ENCODE results near the gene SCAMP5.

The SCAMP5 gene, protein sequence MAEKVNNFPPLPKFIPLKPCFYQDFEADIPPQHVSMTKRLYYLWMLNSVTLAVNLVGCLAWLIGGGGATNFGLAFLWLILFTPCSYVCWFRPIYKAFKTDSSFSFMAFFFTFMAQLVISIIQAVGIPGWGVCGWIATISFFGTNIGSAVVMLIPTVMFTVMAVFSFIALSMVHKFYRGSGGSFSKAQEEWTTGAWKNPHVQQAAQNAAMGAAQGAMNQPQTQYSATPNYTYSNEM
- total RNA-seq: 0 to 0.24 reads per million in 2 donors

DNA sequence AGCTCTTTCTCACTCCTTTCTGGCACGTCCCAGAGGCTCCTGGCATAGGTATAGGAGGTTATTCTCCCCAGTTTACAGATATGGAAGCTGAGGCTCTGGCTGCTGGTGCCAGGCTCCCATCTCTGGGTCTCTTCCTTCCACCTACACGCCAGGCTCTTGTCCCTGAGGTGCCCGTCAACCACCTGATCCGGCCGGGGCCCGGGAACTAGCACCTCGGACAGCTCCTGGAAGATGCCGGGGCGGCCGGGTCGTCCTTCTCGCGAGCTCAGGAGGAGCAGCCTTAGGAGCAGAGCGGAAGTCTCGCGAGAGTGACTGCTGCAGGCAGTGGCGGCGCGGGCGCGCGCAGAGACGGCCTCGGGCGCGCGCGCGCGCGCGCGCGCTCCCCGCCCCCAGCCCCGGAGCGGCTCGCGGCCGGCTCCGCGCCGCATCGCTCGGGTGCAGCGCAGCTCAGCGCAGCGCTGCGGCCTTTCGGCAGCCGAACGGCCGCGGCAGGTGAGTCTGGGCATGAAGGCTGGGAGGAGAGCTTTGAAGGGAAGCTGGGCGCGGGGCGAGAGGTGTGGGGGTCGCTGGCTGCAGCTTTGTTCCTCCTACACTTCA, at the start of gene SCAMP5:
Gene SCAMP5, plus strand, starts transcription at position 382 of the 597 bp plus-strand sequence. CDS start 16,277 bp downstream, outside the sequence.
- DNase-seq: peak; percentile 90

DNA sequence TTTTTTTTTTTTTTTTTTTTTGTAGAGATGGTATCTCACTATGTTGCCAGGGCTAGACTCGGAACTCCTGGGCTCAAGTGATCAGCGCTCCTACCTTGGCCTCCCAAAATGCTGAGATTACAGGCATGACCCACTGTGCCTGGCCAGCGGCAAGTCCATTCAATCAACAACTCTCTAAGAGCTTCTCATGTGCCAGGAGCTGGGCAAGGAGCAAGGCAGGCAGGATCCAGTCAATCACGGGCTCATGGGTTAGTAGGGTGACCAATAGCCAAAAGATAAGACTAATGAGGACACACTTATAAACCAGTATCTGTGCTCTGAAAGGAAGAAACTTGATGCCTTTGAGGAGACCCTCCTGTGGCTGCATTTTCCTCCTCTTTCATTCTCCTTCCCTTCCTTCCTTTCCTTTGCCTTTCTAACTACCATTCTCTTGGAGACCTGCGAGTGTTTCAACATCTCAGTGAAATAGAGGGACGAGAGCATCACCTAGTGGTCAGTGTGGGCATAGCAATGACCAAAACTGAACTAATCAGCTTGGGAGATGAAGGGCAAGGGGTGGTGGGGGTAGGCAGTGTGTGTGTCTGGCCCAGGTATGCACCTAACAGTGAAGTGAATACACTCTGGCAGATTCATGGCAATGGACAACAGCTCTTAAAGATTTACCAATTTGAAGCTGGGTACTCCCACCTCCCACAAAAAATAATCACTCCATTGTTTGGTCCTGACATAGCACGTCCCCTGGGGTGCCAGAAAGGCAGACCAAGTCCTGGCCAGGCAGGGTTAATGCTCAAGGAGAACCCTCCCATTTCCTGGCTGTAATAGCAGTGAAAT, 45.1 kb upstream of the SCAMP5 start:
- DNase-seq: peak; percentile 72

DNA sequence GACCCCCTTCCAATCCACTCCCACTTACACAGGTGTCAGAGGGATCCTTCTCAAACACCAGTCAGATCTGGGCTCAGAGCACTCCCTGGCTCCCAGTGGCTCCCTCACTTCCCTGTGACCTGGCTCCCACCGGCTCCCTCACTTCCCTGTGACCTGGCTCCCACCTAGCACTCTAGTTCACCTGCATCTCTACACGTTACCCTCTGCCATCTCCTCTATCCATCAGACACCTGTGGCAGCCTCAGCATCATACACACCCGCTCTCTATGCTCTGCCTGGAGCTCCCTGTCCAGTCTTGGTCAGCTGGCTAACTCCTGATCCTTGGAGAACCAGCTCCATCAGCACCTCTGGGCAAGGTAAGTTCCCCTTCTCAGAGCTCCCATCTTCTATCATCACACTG, 44.4 kb upstream of the SCAMP5 start:
- no peak for DNase-seq

DNA sequence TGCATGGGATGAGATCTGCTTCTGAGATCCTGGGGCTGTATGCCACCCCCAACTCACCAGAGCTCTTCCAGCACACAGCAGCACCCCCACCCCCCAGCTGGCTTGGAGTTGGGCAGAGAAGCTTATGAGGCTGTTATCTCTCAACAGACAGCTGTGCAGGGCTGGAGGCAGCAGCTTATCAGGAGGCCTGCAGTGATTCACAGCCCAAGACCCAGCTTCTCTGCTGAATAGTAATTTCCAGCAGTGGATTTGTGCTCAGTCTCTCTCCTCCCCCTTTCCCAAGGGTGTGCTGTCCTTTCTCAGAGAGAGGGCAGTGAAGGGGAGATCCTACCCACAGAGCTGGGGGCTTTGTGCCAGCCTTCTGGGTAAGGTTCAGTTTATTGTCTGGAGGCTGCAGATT, 40.8 kb upstream of the SCAMP5 start:
- no peak for DNase-seq

DNA sequence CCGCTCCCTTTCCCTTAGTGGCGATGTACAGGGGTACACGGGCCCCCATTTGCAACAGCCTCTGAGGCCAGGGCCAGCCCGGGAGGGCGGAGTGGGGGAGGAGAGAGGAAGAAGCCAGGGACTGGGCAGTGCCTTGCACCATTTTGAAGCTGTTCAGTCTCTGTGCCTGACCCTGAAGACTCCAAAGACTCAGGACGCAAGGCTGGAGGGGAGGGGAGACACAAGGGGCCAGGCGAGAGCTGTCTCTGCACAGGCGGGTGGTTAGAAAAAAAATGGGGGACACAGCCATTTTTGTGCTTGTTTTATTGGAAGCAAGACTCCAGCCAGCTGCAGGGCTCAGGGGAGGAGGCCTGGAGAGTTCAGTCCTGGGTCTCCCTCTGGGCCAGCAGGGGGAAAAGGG, 40.3 kb upstream of the SCAMP5 start:
- no peak for DNase-seq

DNA sequence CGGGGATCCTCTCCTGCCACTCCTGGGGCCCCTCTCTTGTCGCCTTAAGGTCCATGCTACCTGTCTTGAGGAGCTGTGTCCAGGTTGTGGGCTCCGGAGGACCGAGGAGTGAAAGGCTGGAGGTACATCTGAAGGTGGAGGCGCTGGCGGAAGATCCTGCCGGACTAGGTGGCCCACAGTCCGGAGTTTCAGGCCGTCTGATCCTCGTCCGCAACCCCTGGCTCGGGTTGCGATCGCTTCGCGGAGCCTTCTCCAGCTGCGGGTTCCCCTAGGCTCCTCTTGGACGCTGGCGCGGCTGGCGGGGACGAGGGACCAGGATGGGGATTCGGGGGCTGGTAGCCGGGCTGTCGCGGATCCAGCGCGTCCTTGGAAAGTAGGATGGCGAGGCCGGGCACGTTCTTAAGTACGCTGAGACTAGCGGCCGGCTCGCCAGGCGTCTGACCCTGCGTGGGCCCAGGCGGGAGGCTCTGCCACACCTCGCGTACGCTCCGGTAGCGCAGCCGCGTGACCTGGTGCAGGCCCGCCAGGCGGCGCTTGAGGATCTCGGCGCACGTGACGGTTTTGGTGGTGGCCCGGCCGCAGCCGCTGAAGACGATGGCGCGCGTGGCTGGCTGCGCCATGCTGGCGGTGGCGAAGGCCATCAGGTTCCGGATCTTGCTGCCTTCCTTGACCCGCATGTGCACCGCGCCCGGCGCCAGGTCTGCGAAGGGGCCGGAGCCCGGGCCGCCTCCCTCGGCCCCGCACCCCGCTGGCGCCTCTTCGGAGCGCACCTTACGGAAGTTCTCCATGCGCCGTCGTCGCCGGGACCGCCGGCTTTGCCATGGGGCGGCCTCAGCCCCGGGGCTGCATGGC, 39.3 kb upstream of the SCAMP5 start:
- peak; percentile 43 for DNase-seq

DNA sequence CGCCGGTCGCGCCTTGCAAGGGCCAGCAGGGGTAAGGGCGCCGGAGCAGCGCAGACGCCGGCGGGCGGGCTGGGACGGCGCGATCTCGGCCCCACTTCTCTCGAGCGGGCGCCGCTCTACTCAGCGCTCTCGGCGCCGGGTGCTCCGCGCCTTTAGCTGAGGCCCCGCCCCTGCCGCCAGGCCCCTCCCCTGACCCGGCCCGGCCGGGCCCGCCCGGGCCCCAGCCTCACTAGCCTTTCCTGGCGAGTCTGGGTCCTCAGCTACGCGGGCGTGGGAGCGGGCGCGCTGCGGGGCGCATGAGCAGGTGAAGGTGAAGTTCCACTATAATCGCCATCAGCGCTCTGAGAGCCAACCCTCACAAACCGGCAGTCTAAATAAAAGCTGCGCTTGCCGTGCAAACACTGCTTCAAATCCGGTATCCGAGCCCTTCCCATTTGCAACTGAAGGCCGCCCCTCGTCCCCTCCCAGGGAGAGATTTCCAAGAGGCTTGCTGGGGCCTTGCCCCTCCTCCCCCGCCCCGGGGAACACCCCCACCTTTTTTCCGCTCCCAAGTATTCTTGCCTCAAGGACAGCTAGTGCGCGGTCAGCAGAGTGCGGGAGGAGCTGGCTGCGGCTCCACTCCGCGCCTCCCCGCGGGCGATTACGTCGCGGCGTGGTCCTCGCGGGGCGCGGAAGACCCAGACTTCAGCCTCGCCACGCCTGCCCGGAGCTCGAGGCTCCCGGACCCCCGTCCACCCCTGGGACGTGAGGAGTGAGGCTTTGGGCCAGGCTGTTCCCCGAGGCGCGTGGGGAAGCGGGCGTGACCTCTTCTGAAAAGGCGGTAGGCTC, 38.5 kb upstream of the SCAMP5 start, which contains the start of gene RPP25:
Gene RPP25, minus strand, starts transcription at position 125 of the 828 bp plus-strand sequence. CDS start 189 bp downstream, outside the sequence.
- peak; percentile 48 for DNase-seq

DNA sequence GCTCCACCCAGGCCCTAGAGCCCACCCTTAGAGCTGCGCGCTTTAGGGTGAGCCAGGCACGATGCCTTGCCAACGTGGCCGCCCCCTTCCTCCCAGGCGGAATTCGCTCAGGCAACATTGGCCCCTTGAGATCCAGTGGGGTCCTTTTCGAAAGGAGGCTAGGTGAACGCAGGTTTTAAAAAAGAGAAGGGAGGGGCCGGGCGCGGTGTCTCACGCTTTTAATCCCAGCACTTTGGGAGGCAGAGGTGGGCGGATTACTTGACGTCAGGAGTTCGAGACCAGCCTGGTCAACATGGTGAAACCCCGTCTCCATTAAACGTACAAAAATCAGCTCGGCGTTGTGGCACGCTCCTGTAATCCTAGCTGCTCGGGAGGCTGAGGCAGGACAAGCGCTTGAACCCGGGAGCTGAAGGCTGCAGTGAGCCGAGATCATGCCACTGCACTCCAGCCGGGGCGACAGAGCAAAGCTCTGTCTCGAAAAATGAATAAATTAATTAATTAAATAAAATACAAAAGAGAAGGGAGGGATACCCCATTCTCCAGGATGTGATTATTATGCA, 37.8 kb upstream of the SCAMP5 start:
- no peak for DNase-seq

DNA sequence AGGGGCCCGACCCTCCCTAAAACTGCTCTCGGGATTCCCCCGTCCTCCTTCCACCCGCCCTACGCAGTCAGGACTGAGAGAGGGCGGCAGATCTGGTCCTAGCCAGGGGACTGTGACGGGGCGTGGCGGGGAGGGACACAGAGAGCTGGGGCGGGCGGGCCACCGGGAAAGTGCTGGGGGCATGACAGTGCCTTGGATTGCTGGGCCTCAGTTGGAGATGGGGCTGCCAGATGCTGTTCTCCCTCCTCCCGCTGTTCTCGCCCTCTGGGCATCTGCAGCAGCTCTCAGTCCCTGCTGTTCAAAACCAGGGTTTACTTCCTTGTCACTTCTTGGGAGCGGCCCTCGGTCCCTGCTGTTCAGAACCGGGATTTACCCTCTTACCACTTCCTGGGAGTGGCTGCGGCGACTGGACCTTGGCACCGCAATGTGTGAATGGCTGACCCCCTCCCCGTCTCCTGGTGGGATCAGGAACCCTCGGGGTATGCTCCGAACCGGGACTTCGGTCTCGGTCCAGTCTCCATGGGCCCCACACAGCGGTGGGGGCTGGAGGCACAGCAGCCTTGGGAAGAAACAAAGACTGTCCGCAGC, 36.9 kb upstream of the SCAMP5 start:
- no peak for DNase-seq

DNA sequence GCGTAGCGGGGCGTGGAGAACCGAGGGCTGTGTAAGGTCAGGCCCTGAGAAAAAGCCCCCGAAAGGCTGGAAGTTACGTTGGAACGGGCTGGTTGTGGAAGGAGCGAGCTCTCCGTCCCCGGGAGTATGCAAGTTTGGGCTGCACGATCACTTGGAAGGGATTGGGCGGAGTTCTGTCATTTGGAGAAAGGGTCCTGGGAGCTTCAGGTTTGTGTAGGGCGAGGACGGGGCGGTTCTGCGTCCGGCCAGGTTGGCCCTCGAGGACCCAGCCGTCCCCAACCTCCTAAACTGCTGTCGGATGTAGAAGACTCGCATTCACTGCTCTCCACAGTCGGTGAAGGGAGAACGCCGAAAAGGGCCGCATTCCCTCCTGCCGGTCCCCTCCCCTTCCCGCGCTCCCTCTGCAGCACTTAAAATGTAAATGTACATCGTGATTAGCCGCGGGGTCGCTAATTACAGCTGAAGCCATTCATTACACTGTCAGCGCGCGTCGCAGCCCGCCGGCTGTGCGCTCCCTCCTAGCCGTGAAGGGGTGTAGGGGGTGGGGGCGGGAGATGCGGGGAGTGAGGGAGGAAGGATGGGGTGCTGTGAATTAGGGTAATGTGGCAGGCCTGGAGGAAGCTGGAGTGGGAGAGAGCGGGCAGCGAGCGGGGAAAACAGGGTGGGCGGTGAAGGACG, 36.3 kb upstream of the SCAMP5 start:
- no peak for DNase-seq

DNA sequence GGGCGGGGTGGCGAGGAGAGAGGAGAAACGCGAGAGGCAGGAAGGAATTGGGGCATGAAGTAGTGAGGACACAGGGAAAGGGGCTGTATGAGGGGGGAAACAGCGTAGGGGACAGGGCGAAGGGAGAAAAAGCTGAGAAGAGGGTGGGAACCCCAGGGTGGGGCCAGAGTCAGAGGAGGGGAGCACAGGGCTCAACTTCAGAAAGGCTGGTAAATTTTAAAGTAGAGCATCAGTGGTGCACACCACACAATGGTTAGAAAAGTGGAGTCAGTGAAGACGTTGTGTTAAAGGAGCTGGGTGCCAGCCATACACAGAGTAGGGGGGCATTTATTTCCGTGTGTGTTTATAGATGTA, 35.8 kb upstream of the SCAMP5 start:
- no peak for DNase-seq

DNA sequence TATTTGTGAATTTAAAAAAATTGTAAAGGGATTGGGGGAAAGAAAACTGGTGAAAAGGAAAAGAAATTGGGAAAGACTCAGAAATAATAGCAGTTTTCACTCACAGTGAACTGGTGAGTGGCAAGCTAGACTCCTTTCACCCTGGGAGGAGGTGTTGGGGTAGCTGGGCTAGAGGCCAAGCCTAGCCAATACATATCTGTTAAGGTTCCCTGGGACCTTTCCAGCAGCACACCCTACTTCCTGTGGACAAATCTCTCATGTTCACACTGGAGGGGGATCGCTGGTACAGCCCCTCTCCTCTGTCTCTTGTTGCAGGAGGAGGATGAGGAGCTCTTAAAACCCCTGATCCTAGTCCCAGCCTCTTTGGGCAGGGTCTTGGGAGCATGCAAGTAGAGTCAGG, 35.1 kb upstream of the SCAMP5 start:
- DNase-seq: no peak

DNA sequence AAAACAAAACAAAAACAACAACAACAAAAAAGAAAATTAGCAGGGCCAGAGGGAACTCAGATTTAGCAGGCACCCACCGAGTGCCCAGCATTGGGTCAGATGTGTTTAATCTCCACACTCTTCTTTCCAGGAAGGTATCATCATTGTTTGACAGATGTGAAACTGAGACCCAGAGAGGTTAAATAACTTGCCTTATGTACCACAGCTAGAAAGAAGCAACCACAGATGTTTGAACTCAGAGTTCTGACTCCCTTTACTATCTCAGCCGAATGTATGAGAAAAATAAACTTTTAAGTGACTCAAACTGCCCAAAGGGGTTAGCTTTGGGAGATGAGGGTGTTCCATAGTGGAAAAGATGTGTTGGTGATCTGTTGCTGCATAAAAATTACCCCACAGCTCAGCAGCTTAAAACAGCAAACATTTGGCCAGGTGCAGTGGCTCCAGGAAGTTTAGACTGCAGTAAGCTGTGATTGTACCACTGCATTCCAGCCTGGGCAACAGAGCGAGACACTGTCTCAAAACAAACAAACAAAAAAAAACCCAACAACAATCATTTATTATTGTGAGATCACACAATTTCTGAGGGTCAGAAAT, 34.3 kb upstream of the SCAMP5 start:
- DNase-seq: no peak

DNA sequence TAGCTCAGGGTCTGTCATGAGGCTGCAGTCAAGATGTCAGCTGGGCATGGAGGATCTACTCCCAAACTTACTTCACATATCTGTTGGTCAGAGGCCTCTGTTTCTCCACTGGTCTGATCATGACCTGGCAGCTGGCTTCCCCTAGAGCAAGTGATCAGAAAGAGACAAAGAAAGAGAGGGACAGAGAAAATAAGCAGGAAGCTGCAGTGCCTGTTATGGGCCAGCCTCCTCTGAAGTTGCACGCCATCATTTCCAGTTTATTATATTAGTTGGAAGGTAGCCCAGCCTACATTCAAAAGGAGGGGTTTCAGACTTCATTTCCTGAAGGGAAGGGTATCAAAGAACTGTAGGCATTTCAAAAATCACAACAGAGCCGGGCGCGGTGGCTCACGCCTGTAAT, 33.7 kb upstream of the SCAMP5 start:
- DNase-seq: no peak

DNA sequence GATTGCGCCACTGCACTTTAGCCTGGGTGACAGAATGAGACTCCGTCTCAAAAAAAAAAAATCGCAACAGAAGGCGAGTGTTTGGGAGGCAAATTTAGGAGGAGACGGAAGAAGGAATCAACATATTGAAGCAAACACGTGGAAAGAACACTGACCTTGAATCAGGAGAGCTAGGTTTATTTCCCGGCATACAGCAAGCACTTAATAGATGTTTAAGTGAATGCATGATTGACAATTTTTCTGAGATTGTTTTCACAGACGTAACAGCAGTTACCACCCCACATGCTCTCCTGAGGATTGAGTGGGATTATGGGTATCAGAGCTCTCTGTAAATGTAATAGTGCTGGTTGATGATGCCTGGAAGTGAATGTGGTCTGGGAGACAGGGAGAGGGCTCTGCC, 33.1 kb upstream of the SCAMP5 start:
- DNase-seq: no peak

DNA sequence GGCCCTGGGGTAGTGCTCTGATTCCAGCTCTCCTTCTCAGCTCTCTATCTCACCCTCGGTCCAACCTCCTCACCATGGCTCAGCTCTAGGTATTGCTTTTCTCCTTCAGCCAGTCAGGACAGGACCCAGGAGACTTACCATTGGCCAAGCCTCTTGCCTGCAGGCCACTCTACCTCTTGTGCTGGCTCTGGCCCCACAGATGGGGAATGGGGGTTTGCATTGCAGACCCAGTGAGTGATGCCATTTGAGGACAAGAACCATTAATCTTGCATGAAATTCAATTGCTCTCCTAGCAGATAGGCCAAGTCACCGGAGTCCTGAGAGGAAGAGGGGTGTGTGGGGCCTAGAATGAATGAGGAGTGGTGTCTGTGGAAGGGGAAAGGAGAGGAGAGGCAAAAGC, 32.7 kb upstream of the SCAMP5 start:
- DNase-seq: no peak

DNA sequence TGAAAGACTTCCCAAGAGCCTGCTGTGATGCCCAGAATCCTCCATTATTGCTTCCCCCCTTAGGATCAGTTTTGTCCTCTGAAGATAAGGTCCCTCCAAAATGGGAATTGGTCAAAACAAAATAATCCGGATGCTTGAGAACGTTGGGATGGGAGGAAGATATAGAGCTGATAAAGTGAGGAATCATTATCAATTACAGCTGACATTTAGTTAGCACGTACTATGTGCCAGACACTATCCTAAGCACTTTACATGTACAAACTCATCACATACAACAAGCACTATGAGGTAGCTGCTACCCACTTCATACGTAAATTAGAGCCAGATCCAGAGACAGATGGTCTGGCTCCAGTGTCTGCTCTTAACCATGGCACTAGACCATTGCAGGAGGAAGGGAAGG, 32.1 kb upstream of the SCAMP5 start:
- DNase-seq: no peak

DNA sequence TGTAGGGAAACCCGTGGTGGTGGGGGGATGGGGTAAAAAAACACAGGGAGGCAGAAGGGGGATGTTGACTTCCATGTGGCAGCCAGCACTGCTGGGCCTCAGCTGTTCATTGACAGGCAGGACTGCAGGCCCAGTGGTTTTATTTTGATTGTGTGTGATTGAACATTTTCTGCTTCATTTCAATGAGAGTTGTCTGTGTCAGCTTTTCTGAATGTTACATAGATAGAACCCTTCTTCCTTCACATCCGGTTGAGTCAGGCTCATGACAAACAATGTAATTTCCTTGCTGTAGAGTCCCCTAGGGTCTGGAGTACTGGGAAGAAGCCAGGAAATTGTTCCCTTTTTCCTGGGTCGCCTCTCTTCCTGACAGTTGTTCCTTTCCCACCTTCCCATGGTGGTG, 30.6 kb upstream of the SCAMP5 start:
- no peak for DNase-seq

DNA sequence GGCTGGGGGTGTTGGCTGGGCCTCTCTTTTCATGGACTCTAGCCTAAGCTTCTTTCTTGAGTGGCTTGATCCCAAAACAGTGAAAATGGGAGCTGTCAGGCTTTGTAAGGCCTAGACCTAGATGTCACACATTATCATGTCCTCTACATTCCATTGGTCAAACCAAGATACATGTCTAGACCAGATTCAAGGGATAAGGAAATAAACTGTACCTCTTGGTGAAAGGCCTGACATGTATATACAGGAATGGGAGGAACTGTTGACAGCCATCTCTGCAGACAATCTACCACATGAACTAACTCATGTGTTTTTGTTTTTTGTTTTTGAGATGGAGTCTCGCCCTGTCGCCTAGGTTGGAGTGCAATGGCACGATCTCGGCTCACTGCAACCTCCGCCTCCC, 27.7 kb upstream of the SCAMP5 start:
- no peak for DNase-seq

DNA sequence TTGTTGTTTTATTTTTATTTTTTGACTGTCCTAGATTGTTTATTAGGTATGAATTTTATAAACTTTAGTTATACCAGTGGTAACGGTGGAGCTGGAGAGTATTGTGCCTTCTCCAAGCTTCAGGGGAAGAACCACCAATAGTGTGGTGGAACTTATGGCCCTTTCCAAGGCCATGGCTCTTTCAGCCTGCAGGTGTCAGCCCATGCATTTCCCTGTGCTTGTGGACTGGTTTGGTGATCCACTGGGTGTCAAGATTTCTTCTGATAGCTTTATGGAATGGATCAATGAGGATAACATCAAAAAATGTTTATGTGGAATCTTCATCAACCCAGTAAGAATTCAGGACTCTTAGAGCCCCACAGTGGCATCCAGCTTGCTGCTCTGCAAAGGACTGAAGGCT, 19.2 kb upstream of the SCAMP5 start:
- DNase-seq: no peak
